Hematopoietic multipotent progenitor cell treated with erythropoietin and hydrocortisone succinate and interleukin-3 and kit ligand, for 8 days (in vitro differentiated cells): ENCODE results near the gene DNASE2.
A peak's percentile ranks its signal among the peaks of the same experiment; 100 is the strongest.

ENCODE experiments used
- DNase-seq: peaks from one replicate; pipeline ENCODE4 v3.0.0-alpha.2; 2015

DNASE2 gene

GRCh38 chr19:12828494-12828893 is 52.8 kb downstream of the DNASE2 start:
- peak; percentile 78 for DNase-seq

GRCh38 chr19:12825254-12826131 is 55.8 kb downstream of the DNASE2 start:
- DNase-seq: no peak
